GM12801 (cell line): Measurements from ENCODE around the gene KRTAP5-2.

Experiments
- TF ChIP-seq, protein P1 (sequence below): IDR thresholded peaks from one replicate; pipeline ENCODE4 v1.5.1; 2011; ENCODE audit warnings: control low read depth; ENCODE audit not compliant: insufficient read length; ENCODE audit errors: extremely low read depth

KRTAP5-2 gene

DNA sequence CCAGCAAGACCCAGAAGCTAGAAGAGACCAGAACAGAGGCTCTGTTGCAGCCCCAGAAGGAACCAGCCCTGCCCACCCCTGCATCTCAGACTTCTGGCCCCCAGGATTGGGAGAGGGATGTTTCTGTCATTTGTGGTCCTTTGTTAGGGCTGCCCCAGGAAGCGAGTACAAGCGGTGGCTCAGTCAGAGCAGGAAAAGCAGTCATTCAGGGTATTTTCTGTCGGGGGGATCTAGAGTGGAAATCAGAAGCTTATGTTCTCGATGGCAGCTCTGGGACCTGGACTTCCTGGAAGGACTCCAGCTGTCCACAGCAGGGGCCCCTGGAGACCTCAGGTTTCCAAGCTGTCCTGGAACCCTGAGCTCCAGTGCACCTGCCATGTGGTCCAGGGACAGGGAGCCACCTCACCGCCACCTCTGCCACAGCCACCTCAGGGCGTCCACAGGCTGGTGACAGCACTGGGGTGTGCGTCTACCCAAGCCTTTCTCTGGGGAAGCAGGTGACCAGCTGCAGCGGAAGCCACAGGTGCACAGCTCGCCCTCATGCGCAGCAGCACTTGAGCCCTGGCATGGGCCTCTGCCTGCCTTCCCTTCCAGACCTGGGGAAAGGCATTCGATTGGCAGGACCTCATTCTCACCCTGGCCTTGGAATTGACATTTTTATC is 34.1 kb upstream of the KRTAP5-2 start:
- TF ChIP-seq, protein P1, sequence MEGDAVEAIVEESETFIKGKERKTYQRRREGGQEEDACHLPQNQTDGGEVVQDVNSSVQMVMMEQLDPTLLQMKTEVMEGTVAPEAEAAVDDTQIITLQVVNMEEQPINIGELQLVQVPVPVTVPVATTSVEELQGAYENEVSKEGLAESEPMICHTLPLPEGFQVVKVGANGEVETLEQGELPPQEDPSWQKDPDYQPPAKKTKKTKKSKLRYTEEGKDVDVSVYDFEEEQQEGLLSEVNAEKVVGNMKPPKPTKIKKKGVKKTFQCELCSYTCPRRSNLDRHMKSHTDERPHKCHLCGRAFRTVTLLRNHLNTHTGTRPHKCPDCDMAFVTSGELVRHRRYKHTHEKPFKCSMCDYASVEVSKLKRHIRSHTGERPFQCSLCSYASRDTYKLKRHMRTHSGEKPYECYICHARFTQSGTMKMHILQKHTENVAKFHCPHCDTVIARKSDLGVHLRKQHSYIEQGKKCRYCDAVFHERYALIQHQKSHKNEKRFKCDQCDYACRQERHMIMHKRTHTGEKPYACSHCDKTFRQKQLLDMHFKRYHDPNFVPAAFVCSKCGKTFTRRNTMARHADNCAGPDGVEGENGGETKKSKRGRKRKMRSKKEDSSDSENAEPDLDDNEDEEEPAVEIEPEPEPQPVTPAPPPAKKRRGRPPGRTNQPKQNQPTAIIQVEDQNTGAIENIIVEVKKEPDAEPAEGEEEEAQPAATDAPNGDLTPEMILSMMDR, result no peak

DNA sequence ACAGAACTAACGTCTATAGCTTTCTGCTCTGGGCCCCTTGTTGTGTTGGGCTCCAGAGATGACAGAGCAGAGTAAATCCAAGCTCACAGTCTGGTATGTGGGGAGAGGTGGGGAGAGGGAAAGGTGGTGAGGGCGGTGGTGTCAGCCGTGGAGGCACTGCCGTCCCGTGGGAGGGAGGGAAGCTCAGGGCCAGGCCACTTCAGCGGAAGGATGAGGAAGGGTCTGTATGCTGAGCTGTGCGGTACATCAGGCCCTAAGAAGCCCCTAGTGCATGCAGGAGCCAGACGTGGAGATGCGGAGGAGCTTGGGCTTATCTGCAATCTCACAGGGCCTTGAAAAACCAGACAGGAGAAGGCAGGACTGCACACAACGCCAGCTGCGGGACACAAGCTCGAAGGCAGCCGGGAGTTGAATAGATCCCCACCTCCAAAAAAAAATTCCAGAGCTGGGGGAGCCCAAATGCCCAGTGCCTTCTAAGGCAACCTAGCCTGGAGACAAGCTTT is 33.0 kb upstream of the KRTAP5-2 start:
- TF ChIP-seq, protein P1, result no peak

DNA sequence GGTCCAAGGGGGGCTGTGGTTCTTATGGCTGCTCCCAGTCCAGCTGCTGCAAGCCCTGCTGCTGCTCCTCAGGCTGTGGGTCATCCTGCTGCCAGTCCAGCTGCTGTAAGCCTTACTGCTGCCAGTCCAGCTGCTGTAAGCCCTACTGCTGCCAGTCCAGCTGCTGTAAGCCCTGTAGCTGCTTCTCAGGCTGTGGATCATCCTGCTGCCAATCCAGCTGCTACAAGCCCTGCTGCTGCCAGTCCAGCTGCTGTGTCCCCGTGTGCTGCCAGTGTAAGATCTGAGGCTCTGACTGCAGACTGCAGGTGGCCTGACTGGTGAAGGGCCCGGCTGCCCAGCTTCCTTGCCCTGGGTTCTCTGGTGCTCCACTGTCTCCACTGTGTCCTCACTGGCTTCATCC is 32.2 kb upstream of the KRTAP5-2 start:
- TF ChIP-seq, protein P1, result no peak

DNA sequence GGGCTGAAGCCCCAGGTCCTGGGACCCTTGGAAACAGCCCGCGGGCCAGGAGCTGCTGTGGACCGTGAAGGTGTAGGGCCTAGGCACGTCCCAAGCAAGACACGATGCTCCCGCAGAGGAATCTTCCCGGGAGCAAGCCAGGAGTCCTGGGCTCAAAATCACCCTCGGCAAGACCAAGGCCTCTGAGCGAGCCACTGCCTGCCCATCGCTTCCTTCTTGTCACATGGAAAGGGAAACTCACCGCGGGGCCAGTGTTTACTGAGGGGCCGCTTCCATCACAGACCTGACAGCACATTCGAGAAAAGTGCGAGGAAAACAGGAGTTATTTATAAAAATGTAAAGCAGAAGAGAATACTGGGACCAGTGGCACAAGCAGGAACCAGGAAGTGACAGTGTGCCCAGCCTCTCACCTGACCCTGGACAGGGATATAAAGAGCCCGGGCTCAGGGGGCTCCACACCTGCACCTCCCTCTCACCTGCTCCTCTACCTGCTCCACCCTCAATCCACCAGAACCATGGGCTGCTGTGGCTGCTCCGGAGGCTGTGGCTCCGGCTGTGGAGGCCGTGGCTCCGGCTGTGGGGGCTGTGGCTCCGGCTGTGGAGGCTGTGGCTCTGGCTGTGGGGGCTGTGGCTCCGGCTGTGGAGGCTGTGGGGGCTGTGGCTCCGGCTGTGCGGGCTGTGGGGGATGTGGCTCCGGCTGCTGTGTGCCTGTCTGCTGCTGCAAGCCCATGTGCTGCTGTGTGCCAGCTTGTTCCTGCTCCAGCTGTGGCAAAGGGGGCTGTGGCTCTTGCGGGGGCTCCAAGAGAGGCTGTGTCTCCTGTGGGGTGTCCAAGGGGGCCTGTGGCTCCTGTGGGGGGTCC is 31.5 kb upstream of the KRTAP5-2 start, which contains the start of gene KRTAP5-5:
Gene KRTAP5-5 (plus strand): TSS at position 450 of the 860 bp plus-strand sequence. CDS start 66 bp downstream, at position 516.
- TF ChIP-seq, protein P1, result no peak

DNA sequence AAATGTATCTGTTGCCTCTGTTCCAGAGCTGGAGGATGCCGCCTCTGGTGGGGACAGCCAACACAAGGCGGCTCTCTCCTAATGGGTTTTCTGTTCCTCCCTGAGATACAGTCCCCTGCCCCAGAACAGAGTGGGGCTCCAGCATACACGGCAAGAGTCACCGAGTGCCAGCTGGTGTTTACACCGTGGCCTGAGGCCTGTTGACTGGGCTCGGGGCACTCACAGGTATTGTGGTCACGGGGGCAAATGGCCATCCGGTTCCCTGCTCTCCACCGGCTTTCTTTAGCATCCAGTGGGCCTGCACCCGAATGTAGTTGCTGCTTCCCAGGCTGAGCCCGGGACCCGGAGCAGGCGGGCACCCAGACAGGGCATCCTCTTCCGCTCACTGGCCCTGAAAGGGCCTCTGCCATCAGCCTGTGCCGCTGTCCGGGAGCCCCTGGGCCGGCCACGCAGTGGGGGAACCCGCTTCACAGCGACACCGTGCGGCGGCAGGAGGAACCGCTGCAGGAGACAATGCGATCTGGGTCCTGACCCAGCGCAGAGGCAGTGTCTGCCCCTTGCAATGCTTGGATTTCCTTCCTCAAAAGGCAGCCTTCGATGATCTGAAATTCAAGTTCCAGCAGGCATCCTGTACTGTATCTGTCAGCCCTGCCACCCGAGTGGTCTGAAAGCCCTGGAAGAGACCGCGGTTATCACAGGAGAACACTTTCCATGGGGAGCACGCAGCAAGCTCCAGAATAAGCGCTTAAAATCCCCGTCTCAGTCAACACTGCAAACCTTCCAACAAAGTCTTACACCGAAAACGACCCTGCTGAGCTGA is 30.6 kb upstream of the KRTAP5-2 start:
- TF ChIP-seq, protein P1, result peak; percentile 35

DNA sequence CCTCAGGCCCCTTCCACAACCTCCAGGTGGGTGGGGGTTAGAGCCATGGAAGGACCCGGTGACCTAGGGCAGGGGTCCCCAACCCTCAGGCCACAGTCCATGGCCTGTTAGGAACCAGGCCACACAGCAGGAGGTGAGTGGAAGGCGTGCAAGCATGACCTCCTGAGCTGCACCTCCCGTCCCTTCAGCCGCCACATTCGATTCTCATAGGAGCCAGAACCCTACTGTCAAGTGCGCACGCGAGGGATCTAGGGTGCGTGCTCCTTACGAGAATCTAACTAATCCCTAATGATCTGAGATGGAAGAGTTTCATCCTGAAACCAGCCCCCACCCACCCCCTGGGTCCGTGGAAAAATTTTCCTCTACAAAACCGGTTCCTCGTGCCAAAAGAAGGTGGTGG is 27.4 kb upstream of the KRTAP5-2 start:
- TF ChIP-seq, protein P1, result no peak

DNA sequence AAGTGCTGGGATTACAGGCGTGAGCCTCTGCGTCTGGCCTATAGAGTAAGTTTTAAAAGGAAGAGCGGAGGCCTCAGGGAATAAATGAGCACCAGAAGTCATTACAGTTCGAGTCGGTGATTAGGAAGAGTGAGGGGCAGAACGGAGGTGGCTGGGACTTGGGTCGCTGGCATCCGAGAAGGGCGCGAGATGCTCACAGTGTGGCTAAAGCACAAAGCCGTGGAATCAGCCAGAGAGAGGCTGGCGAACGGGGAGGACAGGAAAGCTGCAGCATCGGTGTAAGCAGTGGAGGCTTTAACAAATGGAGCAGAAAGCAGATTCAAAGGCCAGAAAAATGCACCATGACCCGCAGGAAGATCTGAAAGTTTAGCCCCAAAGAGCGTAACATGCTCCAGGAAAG is 26.5 kb upstream of the KRTAP5-2 start:
- TF ChIP-seq, protein P1, result no peak
